Effector memory CD4-positive, alpha-beta T cell (primary cell): ENCODE measurements around the gene WDR33.
"Not testable (repeated sequence)": the region's sequence is repeated elsewhere in the genome, so short reads cannot be mapped to it uniquely, and the experiment has no call there.

ENCODE experiments used
- DNase-seq, 3 donors: peaks; one replicate each; pipeline ENCODE4 v3.0.0-alpha.2; 2020
- H3K27ac ChIP-seq: 2 replicates; pipeline ENCODE4 v1.7.0; 2013; ENCODE audit warnings: mild to moderate bottlenecking, low read length, moderate library complexity; ENCODE audit not compliant: insufficient read depth, poor library complexity, severe bottlenecking
- H3K27me3 ChIP-seq: replicated peaks from 2 replicates; pipeline ENCODE4 v1.7.0; 2013; ENCODE audit warnings: mild to moderate bottlenecking, low read length; ENCODE audit not compliant: insufficient read depth, control insufficient read depth, poor library complexity, severe bottlenecking
- H3K36me3 ChIP-seq: 2 replicates; pipeline ENCODE4 v1.7.0; 2013; ENCODE audit warnings: mild to moderate bottlenecking, low read length, moderate library complexity; ENCODE audit not compliant: control insufficient read depth, insufficient read depth
- H3K4me1 ChIP-seq: 2 replicates; pipeline ENCODE4 v1.7.0; 2013; ENCODE audit warnings: low read length, mild to moderate bottlenecking; ENCODE audit not compliant: control insufficient read depth, insufficient read depth, poor library complexity, severe bottlenecking
- H3K4me3 ChIP-seq: 2 replicates; pipeline ENCODE4 v1.7.0; 2013; ENCODE audit warnings: low read length, low read depth, mild to moderate bottlenecking; ENCODE audit not compliant: insufficient read depth, poor library complexity, severe bottlenecking
- H3K9me3 ChIP-seq: 2 replicates; pipeline ENCODE4 v1.7.0; 2013; ENCODE audit warnings: mild to moderate bottlenecking, low read length, moderate library complexity; ENCODE audit not compliant: control insufficient read depth

WDR33 gene

DNA sequence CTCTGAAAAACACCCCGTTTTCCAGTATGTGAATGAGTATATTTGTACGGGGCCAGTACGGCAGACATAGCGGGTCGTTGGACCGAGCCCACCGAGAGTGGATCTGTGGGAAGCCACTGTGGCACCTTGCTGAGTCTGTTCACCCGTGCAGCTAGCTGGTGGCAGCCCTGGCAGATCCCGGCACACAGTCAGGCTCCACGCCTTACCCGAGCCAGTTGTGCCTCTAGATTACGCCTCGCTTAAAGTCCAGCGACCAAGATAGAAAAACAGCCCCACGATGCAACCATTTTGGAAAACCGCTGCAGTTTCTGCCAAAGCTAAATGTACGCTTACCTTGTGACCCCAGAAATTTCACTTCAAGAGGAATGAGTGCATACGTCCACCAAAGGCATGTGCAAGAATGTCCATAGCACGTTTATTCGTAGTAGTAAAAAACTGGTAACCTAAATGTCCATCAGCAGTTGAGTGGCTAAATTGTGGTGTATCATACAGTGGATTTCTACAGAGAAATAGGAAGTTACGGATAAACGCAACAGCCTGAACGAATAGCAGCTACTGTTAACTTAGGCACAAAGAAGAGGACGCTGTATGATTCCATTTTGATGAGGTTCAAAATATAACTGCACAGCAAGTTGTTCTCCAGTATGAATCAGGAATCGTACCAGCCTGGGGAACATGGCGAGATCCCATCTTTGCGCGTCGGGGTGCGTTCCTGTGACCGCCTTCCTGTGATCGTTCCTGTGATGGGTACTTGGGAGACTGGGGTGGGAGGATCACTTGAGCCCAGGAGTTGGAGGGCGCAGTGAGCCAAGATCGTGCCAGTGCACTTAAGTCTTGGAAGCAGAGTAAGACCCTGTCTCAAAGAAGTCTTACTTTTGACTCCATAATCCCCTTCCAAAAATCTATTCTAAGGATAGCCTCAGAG lies 688 bp upstream of the WDR33 start:
- DNase-seq = no peak
- peaks cover 11% of the 10 kb centered on the region for H3K4me1 ChIP-seq
- H3K4me3 ChIP-seq = peak overlapping the region; percentile 97
- H3K27ac ChIP-seq = peak overlapping the region; percentile 95
- no peaks in the 10 kb centered on the region for H3K36me3 ChIP-seq
- H3K27me3 ChIP-seq = no peaks in the 10 kb centered on the region
- no peaks in the 10 kb centered on the region for H3K9me3 ChIP-seq

DNA sequence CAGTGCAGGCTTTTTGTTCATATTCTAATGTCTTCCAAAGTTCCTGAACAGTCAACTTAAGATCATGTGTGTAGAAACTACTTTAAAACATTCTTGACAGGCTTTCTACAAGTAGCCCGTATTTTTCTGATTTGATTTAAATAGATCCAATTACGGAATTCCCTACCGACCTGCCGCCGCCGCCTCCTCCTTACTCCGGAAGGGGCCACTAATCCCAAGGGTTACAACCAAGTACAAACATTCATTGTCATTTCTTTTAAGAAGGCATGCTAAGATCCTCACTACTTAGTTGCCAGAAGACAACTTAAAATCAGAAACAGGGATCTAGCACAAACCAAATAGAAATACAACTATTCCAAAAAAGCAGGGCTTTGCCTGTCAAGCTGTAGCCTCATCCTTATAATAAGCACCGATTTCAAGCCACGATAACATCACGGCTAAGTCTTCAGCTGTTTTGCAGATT lies 784 bp downstream of the WDR33 start:
- no peak for DNase-seq
- H3K9me3 ChIP-seq = no peaks in the 10 kb centered on the region
- H3K27me3 ChIP-seq = no peaks in the 10 kb centered on the region
- peak overlapping the region; percentile 97 for H3K4me3 ChIP-seq
- peaks cover 18% of the 10 kb centered on the region for H3K4me1 ChIP-seq
- H3K36me3 ChIP-seq = no peaks in the 10 kb centered on the region
- H3K27ac ChIP-seq = peak overlapping the region; percentile 95

DNA sequence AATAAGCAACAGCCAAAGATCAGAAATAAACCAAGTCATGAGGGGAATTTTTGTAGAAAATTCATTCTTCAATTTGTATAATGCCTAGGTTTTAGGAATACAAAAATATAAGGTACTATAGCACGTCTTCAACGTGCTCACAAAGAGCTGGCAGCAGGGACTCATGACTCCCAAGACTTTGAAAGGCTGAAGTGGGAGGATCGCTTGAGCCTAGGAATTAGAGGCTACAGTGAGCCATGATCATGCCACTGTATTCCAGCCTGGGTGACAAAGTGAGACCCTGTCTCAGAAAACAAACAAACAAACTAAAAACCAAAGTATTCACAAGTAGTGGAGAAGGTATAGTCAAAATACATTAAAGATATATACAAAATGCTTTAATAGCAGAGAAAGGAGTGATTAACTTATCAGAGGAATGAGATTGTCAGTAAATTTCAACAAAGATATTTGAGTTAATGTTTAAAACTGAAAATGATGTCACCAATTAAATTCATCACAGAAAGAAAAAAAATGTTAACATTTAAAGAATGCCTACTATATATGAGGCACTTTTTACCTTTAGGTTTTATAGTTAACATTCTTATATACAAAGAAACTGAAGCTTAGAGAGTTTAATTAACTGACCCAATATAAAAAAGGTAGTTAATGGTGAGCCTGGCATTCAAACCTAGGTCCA lies 3.2 kb downstream of the WDR33 start:
- Histone ChIP-seq H3K36me3 (no peaks in the 10 kb centered on the region), H3K9me3 (no peaks in the 10 kb centered on the region), H3K4me1 (peaks cover 19% of the 10 kb centered on the region), H3K4me3 (no peak overlapping the region), H3K27ac (no peak overlapping the region), H3K27me3 (no peaks in the 10 kb centered on the region)
- no peak for DNase-seq

DNA sequence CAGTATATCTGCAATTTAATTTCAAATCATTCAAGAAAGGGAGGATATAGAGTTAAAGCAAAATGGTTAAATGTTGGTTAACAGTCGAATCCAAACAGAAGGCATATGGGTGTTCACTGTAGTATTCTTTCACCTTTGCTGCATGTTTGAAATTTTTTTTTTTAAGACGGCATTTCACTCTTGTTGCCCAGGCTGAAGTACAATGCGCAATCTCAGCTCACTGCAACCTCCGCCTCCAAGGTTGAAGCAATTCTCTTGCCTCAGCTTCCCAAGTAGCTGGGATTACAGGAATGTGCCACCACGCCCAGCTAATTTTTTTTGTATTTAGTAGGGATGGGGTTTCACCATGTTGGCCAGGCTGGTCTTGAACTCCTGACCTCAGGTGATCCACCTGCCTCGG lies 4.1 kb downstream of the WDR33 start:
- H3K27ac ChIP-seq, DNase-seq, H3K27me3 ChIP-seq, H3K4me3 ChIP-seq, H3K9me3 ChIP-seq, H3K36me3 ChIP-seq: not testable (repeated sequence)
- peaks cover 19% of the 10 kb centered on the region for H3K4me1 ChIP-seq

DNA sequence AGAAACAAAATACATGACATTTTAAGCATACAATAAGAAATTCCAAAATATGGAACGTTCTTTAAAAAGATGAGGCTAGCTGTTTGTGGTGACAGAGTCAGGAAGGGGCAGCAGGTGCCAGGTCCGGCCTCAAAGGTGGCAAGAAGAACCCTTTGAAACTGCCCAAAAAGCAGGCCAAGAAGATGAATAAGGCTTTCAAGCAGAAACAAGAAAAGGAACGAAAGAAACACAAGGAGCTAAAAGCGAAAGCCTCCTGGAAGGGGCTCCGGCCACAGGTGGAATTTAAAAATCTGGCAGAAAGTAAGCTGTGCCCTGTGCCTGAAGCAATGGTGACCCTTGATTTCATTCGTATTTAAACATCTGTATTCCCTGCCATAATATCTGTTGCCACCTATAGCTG lies 5.5 kb downstream of the WDR33 start:
- Histone ChIP-seq H3K27ac (no peak overlapping the region), H3K9me3 (no peaks in the 10 kb centered on the region), H3K4me1 (peaks cover 24% of the 10 kb centered on the region), H3K4me3 (no peak overlapping the region), H3K27me3 (no peaks in the 10 kb centered on the region), H3K36me3 (no peaks in the 10 kb centered on the region)
- DNase-seq = no peak

DNA sequence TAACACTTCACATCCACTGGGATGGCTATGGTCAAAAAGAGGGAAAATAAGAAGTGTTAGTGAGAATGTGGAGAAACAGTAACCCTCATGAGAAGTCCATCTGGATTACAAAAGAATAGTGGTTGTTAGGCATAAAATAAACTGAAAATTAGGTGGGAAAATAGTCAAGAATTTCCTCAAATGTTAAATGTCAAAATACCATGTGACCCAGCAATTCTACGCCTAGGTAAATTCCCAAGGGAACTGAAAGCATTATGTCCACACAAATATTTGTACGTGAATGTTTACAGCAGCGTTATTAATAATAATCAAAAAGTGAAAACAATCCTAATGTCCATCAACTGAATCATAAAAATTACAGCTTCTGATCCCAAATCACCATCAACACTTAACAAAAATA lies 11.0 kb downstream of the WDR33 start:
- no peaks in the 10 kb centered on the region for H3K27me3 ChIP-seq
- no peak for DNase-seq
- H3K4me1 ChIP-seq = peaks cover 4% of the 10 kb centered on the region
- H3K4me3 ChIP-seq = no peak overlapping the region
- H3K27ac ChIP-seq = no peak overlapping the region
- H3K36me3 ChIP-seq = no peaks in the 10 kb centered on the region
- H3K9me3 ChIP-seq = no peaks in the 10 kb centered on the region

DNA sequence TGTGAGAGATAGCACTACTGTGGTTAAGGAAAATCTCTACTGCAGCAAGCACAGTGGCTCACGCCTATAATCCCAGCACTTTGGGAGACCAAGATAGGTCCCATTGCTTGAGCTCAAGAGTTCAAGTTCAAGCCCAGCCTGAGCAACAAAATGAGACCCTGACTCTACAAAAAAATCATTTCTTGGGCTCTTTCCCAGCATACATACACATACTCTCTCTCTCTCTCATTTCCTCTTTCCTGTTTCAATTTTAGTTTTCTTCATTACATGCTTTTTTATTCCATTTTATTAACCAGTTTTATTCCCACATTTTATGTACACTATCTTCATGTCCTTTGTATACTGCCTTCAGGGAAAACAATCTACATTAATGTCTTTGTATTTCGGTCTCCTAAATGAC lies 14.6 kb downstream of the WDR33 start:
- Histone ChIP-seq H3K4me1 (peaks cover 8% of the 10 kb centered on the region), H3K27ac (no peak overlapping the region), H3K36me3 (no peaks in the 10 kb centered on the region), H3K27me3 (no peaks in the 10 kb centered on the region), H3K9me3 (no peaks in the 10 kb centered on the region), H3K4me3 (no peak overlapping the region)
- no peak for DNase-seq

DNA sequence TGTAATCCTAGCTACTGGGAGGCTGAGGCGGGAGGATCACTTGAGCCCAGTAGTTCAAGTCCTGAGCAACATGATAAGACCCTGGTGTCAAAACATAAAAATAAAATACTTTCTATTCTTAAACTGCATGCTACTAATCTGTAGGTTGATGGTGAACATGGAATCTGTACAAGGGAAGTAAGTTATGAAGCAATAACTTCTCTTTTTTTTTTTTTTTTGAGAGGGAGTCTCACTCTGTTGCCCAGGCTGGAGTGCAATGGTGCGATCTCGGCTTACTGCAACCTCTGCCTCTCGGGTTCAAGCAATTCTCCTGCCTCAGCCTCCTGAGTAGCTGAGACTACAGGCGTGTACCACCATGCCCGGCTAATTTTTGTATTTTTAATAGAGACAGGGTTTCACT lies 16.1 kb downstream of the WDR33 start:
- H3K36me3 ChIP-seq, DNase-seq, H3K4me3 ChIP-seq, H3K4me1 ChIP-seq, H3K27ac ChIP-seq, H3K9me3 ChIP-seq, H3K27me3 ChIP-seq: not testable (repeated sequence)

- DNase-seq = no peak
- Histone ChIP-seq H3K4me3 (no peak overlapping the region), H3K27ac (no peak overlapping the region), H3K36me3 (no peaks in the 10 kb centered on the region), H3K27me3 (no peaks in the 10 kb centered on the region), H3K4me1 (peaks cover 3% of the 10 kb centered on the region), H3K9me3 (no peaks in the 10 kb centered on the region)
These were observed 18.2 kb downstream of the WDR33 start for GRCh38 chr2:127792805-127793204.
